Nephron progenitor cell (in vitro differentiated cells): ENCODE data around the gene STAT5A.

Experiments
- DNase-seq: peaks from one replicate; pipeline ENCODE4 v3.0.0; 2021
- H3K27ac Mint-ChIP-seq: 2 replicates; pipeline ENCODE4 v1.8.0; 2021; ENCODE audit warnings: mild to moderate bottlenecking, moderate library complexity, mixed read lengths
- H3K27me3 Mint-ChIP-seq: 2 replicates; pipeline ENCODE4 v1.8.0; 2021; ENCODE audit warnings: mild to moderate bottlenecking, low read depth, mixed read lengths; ENCODE audit not compliant: poor library complexity
- H3K36me3 Mint-ChIP-seq: 2 replicates; pipeline ENCODE4 v1.8.0; 2021; ENCODE audit warnings: low read depth, mixed read lengths
- H3K4me1 Mint-ChIP-seq: 2 replicates; pipeline ENCODE4 v1.8.0; 2021; ENCODE audit warnings: mixed read lengths
- H3K4me3 Mint-ChIP-seq: 2 replicates; pipeline ENCODE4 v1.8.0; 2021; ENCODE audit warnings: mild to moderate bottlenecking, moderate library complexity, mixed read lengths
- H3K9me3 Mint-ChIP-seq: 2 replicates; pipeline ENCODE4 v1.8.0; 2021; ENCODE audit warnings: mild to moderate bottlenecking, moderate library complexity, mixed read lengths
- TF ChIP-seq, protein P1 (sequence below): fragments of 200-600 bp; sonication (generic); IDR thresholded peaks from 2 replicates; pipeline ENCODE4 v1.5.0; 2021; ENCODE audit warnings: antibody characterized with exemption

Gene STAT5A

GRCh38 chr17:42285346-42286050 lies 2.8 kb upstream of the STAT5A start:
- H3K36me3 Mint-ChIP-seq = no peaks in the 10 kb centered on the region
- H3K27ac Mint-ChIP-seq = no peak overlapping the region
- peaks cover 18% of the 10 kb centered on the region for H3K4me1 Mint-ChIP-seq
- DNase-seq = no peak
- no peaks in the 10 kb centered on the region for H3K9me3 Mint-ChIP-seq
- TF ChIP-seq, protein P1, sequence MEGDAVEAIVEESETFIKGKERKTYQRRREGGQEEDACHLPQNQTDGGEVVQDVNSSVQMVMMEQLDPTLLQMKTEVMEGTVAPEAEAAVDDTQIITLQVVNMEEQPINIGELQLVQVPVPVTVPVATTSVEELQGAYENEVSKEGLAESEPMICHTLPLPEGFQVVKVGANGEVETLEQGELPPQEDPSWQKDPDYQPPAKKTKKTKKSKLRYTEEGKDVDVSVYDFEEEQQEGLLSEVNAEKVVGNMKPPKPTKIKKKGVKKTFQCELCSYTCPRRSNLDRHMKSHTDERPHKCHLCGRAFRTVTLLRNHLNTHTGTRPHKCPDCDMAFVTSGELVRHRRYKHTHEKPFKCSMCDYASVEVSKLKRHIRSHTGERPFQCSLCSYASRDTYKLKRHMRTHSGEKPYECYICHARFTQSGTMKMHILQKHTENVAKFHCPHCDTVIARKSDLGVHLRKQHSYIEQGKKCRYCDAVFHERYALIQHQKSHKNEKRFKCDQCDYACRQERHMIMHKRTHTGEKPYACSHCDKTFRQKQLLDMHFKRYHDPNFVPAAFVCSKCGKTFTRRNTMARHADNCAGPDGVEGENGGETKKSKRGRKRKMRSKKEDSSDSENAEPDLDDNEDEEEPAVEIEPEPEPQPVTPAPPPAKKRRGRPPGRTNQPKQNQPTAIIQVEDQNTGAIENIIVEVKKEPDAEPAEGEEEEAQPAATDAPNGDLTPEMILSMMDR = no peak
- H3K4me3 Mint-ChIP-seq = no peak overlapping the region
- H3K27me3 Mint-ChIP-seq = peaks cover 45% of the 10 kb centered on the region

- TF ChIP-seq, protein P1 = no peak
- no peak overlapping the region for H3K27ac Mint-ChIP-seq
- H3K36me3 Mint-ChIP-seq = no peaks in the 10 kb centered on the region
- H3K27me3 Mint-ChIP-seq = peaks cover 56% of the 10 kb centered on the region
- H3K4me3 Mint-ChIP-seq = peak overlapping the region; percentile 72
- DNase-seq = no peak
- H3K9me3 Mint-ChIP-seq = no peaks in the 10 kb centered on the region
- H3K4me1 Mint-ChIP-seq = peaks cover 23% of the 10 kb centered on the region
These were observed 1.7 kb upstream of the STAT5A start for GRCh38 chr17:42286411-42287221.

DNA sequence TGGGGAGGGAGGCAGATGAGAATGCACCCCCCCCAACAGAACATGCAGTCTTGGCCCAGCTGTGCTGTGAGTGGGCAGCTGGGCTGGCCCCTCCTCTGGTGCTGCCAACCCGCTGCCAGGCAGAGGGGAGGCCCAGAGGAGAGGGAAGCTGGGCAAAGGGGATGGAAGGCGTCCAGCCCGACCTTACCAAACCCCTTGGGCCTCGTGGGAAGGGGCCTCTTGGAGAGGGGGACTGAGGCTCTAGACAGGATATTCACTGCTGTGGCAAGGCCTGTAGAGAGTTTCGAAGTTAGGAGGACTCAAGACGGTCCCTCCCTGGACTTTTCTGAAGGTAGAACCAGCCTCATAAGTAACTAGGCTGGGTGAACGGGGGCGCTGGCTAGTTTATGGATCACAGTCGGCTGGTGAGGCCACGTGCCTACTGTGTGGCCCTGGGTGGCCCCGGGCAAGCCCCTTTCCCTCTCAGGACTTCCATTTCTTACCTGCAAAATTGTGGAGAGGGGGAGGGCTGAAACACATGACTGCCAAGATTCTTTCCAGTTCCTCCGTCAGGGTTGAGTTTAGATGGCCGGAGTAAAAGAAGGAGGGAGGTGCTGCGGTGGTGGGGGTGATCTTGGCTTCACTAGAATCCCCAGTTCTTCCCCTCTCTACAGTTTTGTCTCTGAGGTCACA lies 857 bp upstream of the STAT5A start:
- Mint-ChIP-seq H3K36me3 (no peaks in the 10 kb centered on the region), H3K9me3 (no peaks in the 10 kb centered on the region), H3K4me3 (peak overlapping the region; percentile 74), H3K27ac (no peak overlapping the region), H3K27me3 (peaks cover 62% of the 10 kb centered on the region), H3K4me1 (peaks cover 23% of the 10 kb centered on the region)
- no peak for DNase-seq
- TF ChIP-seq, protein P1 = no peak

- Mint-ChIP-seq H3K27me3 (peaks cover 71% of the 10 kb centered on the region), H3K36me3 (no peaks in the 10 kb centered on the region), H3K4me3 (peak overlapping the region; percentile 40), H3K27ac (no peak overlapping the region), H3K4me1 (peaks cover 17% of the 10 kb centered on the region), H3K9me3 (no peaks in the 10 kb centered on the region)
- DNase-seq = no peak
- TF ChIP-seq, protein P1 = no peak
These were observed 709 bp downstream of the STAT5A start for GRCh38 chr17:42288803-42289610.

DNA sequence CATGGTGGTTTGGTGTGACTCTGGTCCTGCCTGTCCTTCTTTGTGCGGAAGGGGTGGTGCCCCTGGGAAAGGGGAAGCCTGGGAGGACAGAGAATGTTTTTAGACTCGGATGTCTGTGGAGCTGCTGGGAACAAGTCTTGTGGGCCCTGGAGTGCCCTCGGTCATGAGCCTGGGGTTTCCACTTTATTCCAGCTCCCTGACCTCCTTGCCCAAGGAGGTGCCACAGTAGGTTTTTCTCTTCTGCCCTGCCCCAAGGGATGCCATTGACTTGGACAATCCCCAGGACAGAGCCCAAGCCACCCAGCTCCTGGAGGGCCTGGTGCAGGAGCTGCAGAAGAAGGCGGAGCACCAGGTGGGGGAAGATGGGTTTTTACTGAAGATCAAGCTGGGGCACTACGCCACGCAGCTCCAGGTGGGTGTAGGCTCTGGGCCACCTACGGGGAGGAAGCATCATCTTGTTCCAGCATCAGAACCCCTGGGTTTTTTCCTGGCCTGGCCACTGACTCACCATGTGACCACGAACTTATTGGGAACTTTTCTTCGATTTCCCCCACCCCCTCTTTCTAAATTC lies 1.4 kb downstream of the STAT5A start:
- Mint-ChIP-seq H3K9me3 (no peaks in the 10 kb centered on the region), H3K36me3 (no peaks in the 10 kb centered on the region), H3K4me3 (peak overlapping the region; percentile 40), H3K27me3 (peaks cover 78% of the 10 kb centered on the region), H3K27ac (no peak overlapping the region), H3K4me1 (peaks cover 17% of the 10 kb centered on the region)
- TF ChIP-seq, protein P1 = no peak
- no peak for DNase-seq
